HCT116 (cell line): ENCODE measurements around the gene MRPL30.

Experiments used
- CBX3 ChIP-seq: IDR thresholded peaks from 2 replicates; pipeline ENCODE4 v1.6.1; 2012; ENCODE audit warnings: low read depth
- EZH2phosphoT487 ChIP-seq: fragments of 200-600 bp; IDR thresholded peaks from 2 replicates; pipeline ENCODE4 v1.6.1; 2018; ENCODE audit warnings: antibody characterized with exemption, borderline replicate concordance
- POLR2A ChIP-seq: IDR thresholded peaks from 2 replicates; pipeline ENCODE4 v1.7.0; 2011; ENCODE audit warnings: borderline replicate concordance; ENCODE audit not compliant: insufficient read depth, insufficient read length; ENCODE audit errors: extremely low read depth
- POLR2AphosphoS5 ChIP-seq: IDR thresholded peaks from 2 replicates; pipeline ENCODE4 v1.6.1; 2011; ENCODE audit warnings: mild to moderate bottlenecking, low read depth, low read length, moderate library complexity
- TF ChIP-seq, protein P1 (sequence below), 3 experiments: fragments of 200-600 bp in 1 of 3; sonication (generic) in 1 of 3; IDR thresholded peaks in 2 of 3; conservative IDR thresholded peaks in 1 of 3; 2 replicates each; pipeline ENCODE4 v1.5.1; 2012 to 2017; ENCODE audit warnings: low read depth in 2 of 3, low read length in 2 of 3, antibody characterized with exemption in 1 of 3, borderline replicate concordance in 1 of 3, control low read depth in 1 of 3, mild to moderate bottlenecking in 1 of 3, mixed read lengths in 1 of 3, mixed run types in 1 of 3, moderate library complexity in 1 of 3; ENCODE audit not compliant: insufficient read depth in 1 of 3

GRCh38 chr2:99183025-99183424 is 2.0 kb downstream of the MRPL30 start:
- TF ChIP-seq EZH2phosphoT487 (no peak), CBX3 (no peak), POLR2AphosphoS5 (no peak), POLR2A (no peak)
- TF ChIP-seq, protein P1, sequence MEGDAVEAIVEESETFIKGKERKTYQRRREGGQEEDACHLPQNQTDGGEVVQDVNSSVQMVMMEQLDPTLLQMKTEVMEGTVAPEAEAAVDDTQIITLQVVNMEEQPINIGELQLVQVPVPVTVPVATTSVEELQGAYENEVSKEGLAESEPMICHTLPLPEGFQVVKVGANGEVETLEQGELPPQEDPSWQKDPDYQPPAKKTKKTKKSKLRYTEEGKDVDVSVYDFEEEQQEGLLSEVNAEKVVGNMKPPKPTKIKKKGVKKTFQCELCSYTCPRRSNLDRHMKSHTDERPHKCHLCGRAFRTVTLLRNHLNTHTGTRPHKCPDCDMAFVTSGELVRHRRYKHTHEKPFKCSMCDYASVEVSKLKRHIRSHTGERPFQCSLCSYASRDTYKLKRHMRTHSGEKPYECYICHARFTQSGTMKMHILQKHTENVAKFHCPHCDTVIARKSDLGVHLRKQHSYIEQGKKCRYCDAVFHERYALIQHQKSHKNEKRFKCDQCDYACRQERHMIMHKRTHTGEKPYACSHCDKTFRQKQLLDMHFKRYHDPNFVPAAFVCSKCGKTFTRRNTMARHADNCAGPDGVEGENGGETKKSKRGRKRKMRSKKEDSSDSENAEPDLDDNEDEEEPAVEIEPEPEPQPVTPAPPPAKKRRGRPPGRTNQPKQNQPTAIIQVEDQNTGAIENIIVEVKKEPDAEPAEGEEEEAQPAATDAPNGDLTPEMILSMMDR (IDR thresholded peaks at IDR 0.05 in 2 of 3, conservative IDR thresholded peaks at IDR 0.05 in 1 of 3; ENCODE audit: borderline replicate concordance in 1 of 3, insufficient read depth in 1 of 3, low read depth in 2 of 3, low read length in 2 of 3) = no peak
